HepG2 (cell line): Measurements from ENCODE around the gene NKPD1. TPM values are rescaled to one million over a fixed set of nuclear protein-coding genes. Genes with fewer than 3 reads are reported as not detected.

Source experiments
- ARID2 ChIP-seq: sonication (generic); formaldehyde crosslinking; IDR thresholded peaks from 2 replicates; pipeline ENCODE4 v1.8.1; 2022; ENCODE audit warnings: mild to moderate bottlenecking, missing genetic modification reagents, borderline replicate concordance
- BORCS8-MEF2B ChIP-seq: sonication (generic); formaldehyde crosslinking; IDR thresholded peaks from 2 replicates; pipeline ENCODE4 v1.8.0; 2022; ENCODE audit warnings: mild to moderate bottlenecking, missing genetic modification reagents
- ELF3 ChIP-seq: IDR thresholded peaks from 2 replicates; pipeline ENCODE4 v1.6.1; 2016; ENCODE audit warnings: missing genetic modification reagents, missing compliant biosample characterization
- MIXL1 ChIP-seq: IDR thresholded peaks from 2 replicates; pipeline ENCODE4 v1.6.1; 2016
- TEAD2 ChIP-seq: sonication (generic); formaldehyde crosslinking; IDR thresholded peaks from 2 replicates; pipeline ENCODE4 v1.9.0; 2021; ENCODE audit warnings: missing genetic modification reagents
- TGIF2 ChIP-seq: IDR thresholded peaks from 2 replicates; pipeline ENCODE4 v1.6.1; 2016; ENCODE audit warnings: control low read depth, missing compliant biosample characterization
- TOPORS ChIP-seq: sonication (generic); formaldehyde crosslinking; IDR thresholded peaks from 2 replicates; pipeline ENCODE4 v1.8.0; 2023; ENCODE audit warnings: mild to moderate bottlenecking, missing genetic modification reagents
- YY1 ChIP-seq: IDR thresholded peaks from 2 replicates; pipeline ENCODE4 v1.6.1; 2011; ENCODE audit warnings: low read length, low read depth, moderate library complexity, mild to moderate bottlenecking; ENCODE audit not compliant: insufficient read depth, insufficient replicate concordance
- ZNF549 ChIP-seq: sonication (generic); formaldehyde crosslinking; IDR thresholded peaks from 2 replicates; pipeline ENCODE4 v1.5.0; 2020; ENCODE audit warnings: missing genetic modification reagents
- ZNF562 ChIP-seq: sonication (generic); formaldehyde crosslinking; IDR thresholded peaks from 2 replicates; pipeline ENCODE4 v1.8.0; 2022; ENCODE audit warnings: missing genetic modification reagents, borderline replicate concordance
- ZNF607 ChIP-seq: sonication (generic); formaldehyde crosslinking; IDR thresholded peaks from 2 replicates; pipeline ENCODE4 v1.5.1; 2020; ENCODE audit warnings: missing genetic modification reagents, mild to moderate bottlenecking, borderline replicate concordance
- ZNF878 ChIP-seq: sonication (generic); formaldehyde crosslinking; IDR thresholded peaks from 2 replicates; pipeline ENCODE4 v1.8.1; 2023; ENCODE audit warnings: mild to moderate bottlenecking, missing genetic modification reagents, moderate library complexity
- polyA plus RNA-seq, 8 experiments: library from polyadenylated mRNA; depleted of rRNA in 3 of 8; stranded (reverse) in 7 of 8; unstranded in 1 of 8; fragments of >200 nt; fragmentation: Illumina TruSeq in 4 of 8; extraction: Trizol in 4 of 8; gene quantifications; 2 replicates each; pipeline versions ENCODE4 v1.2.1 to v1.2.3, GENCODE V29; 2011 to 2016; ENCODE audit warnings: low read depth in 4 of 8, missing spikeins in 1 of 8, mixed read lengths in 1 of 8; ENCODE audit not compliant: insufficient read depth in 1 of 8
- total RNA-seq, 5 experiments: library from RNA; depleted of rRNA; stranded (reverse); fragments of >200 nt; fragmentation: Illumina TruSeq; extraction: Trizol; gene quantifications; 2 replicates each; pipeline ENCODE4 v1.2.3, GENCODE V29; 2016; ENCODE audit warnings: low read depth in 1 of 5
- TF ChIP-seq, protein P1 (sequence below), 2 experiments: fragments of 450-650 bp in 1 of 2; sonication (generic) in 1 of 2; formaldehyde crosslinking in 1 of 2; IDR thresholded peaks; 2 replicates each; pipeline versions ENCODE4 v1.6.1 to v1.8.0; 2016 to 2022; ENCODE audit warnings: antibody characterized with exemption in 1 of 2, mild to moderate bottlenecking in 1 of 2, missing genetic modification reagents in 1 of 2
- TF ChIP-seq, protein P2 (sequence below): sonication (generic); formaldehyde crosslinking; IDR thresholded peaks from 2 replicates; pipeline ENCODE4 v1.5.1; 2020; ENCODE audit warnings: mild to moderate bottlenecking, moderate library complexity, missing genetic modification reagents
- TF ChIP-seq, protein P3 (sequence below): sonication (generic); formaldehyde crosslinking; IDR thresholded peaks from 2 replicates; pipeline ENCODE4 v1.5.0; 2020; ENCODE audit warnings: mild to moderate bottlenecking, missing genetic modification reagents, borderline replicate concordance

The NKPD1 gene
- total and polyA plus RNA-seq, 2 of the 13 experiments (the other 11 are each of a cell fraction or from before 2014, with no cell fraction given): 0.03 TPM; not detected in 1

DNA sequence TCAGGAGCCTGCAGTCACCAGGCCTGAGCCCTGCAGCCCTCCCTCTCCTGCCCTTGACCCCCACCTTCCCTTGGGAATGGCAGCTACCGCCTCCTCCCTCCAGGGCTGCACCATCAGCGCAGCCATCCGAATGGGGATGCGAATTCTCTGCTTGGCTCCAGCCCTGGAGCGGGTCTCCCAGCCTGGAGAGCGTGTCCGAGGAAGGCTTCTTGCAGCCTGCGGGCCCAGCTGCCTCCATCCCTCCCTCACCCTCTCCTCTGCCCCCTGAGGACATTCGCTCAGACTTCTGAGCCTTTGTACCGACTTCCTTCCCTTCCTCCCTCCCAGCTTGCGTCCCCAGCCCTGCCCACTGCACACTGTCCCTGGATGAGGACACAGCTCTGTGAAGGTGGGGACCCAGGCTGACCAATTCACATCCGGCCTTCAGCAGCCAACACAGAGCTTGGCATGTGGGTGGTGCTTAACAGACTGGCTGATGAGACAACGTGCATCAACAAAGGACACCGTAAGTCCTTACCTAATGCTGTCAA, 6.0 kb upstream of the NKPD1 start (continued):
- TF ChIP-seq ZNF549 (no peak), TGIF2 (CRISPR knock-in tag) (0 out of 2 replicates have a peak, but pooled peaks have one; percentile 32), ARID2 (CRISPR knock-in tag) (no peak), ELF3 (CRISPR knock-in tag) (peak; percentile 33; the same call in 1 of the 2 replicates), TEAD2 (CRISPR knock-in tag) (no peak), TOPORS (CRISPR knock-in tag) (no peak), MIXL1 (no peak), ZNF607 (CRISPR knock-in tag) (no peak), ZNF562 (CRISPR knock-in tag) (no peak), BORCS8-MEF2B (no peak), YY1 (no peak), ZNF878 (CRISPR knock-in tag) (no peak)
- TF ChIP-seq, protein P1, sequence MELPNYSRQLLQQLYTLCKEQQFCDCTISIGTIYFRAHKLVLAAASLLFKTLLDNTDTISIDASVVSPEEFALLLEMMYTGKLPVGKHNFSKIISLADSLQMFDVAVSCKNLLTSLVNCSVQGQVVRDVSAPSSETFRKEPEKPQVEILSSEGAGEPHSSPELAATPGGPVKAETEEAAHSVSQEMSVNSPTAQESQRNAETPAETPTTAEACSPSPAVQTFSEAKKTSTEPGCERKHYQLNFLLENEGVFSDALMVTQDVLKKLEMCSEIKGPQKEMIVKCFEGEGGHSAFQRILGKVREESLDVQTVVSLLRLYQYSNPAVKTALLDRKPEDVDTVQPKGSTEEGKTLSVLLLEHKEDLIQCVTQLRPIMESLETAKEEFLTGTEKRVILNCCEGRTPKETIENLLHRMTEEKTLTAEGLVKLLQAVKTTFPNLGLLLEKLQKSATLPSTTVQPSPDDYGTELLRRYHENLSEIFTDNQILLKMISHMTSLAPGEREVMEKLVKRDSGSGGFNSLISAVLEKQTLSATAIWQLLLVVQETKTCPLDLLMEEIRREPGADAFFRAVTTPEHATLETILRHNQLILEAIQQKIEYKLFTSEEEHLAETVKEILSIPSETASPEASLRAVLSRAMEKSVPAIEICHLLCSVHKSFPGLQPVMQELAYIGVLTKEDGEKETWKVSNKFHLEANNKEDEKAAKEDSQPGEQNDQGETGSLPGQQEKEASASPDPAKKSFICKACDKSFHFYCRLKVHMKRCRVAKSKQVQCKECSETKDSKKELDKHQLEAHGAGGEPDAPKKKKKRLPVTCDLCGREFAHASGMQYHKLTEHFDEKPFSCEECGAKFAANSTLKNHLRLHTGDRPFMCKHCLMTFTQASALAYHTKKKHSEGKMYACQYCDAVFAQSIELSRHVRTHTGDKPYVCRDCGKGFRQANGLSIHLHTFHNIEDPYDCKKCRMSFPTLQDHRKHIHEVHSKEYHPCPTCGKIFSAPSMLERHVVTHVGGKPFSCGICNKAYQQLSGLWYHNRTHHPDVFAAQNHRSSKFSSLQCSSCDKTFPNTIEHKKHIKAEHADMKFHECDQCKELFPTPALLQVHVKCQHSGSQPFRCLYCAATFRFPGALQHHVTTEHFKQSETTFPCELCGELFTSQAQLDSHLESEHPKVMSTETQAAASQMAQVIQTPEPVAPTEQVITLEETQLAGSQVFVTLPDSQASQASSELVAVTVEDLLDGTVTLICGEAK (IDR thresholded peaks at IDR 0.05): no peak
- TF ChIP-seq, protein P1 (CRISPR knock-in tag; IDR thresholded peaks at IDR 0.05): no peak
- TF ChIP-seq, protein P2, sequence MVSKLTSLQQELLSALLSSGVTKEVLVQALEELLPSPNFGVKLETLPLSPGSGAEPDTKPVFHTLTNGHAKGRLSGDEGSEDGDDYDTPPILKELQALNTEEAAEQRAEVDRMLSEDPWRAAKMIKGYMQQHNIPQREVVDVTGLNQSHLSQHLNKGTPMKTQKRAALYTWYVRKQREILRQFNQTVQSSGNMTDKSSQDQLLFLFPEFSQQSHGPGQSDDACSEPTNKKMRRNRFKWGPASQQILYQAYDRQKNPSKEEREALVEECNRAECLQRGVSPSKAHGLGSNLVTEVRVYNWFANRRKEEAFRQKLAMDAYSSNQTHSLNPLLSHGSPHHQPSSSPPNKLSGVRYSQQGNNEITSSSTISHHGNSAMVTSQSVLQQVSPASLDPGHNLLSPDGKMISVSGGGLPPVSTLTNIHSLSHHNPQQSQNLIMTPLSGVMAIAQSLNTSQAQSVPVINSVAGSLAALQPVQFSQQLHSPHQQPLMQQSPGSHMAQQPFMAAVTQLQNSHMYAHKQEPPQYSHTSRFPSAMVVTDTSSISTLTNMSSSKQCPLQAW (CRISPR knock-in tag): no peak
- TF ChIP-seq, protein P3, sequence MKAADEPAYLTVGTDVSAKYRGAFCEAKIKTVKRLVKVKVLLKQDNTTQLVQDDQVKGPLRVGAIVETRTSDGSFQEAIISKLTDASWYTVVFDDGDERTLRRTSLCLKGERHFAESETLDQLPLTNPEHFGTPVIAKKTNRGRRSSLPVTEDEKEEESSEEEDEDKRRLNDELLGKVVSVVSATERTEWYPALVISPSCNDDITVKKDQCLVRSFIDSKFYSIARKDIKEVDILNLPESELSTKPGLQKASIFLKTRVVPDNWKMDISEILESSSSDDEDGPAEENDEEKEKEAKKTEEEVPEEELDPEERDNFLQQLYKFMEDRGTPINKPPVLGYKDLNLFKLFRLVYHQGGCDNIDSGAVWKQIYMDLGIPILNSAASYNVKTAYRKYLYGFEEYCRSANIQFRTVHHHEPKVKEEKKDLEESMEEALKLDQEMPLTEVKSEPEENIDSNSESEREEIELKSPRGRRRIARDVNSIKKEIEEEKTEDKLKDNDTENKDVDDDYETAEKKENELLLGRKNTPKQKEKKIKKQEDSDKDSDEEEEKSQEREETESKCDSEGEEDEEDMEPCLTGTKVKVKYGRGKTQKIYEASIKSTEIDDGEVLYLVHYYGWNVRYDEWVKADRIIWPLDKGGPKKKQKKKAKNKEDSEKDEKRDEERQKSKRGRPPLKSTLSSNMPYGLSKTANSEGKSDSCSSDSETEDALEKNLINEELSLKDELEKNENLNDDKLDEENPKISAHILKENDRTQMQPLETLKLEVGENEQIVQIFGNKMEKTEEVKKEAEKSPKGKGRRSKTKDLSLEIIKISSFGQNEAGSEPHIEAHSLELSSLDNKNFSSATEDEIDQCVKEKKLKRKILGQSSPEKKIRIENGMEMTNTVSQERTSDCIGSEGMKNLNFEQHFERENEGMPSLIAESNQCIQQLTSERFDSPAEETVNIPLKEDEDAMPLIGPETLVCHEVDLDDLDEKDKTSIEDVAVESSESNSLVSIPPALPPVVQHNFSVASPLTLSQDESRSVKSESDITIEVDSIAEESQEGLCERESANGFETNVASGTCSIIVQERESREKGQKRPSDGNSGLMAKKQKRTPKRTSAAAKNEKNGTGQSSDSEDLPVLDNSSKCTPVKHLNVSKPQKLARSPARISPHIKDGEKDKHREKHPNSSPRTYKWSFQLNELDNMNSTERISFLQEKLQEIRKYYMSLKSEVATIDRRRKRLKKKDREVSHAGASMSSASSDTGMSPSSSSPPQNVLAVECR: no peak; the same call in 1 of the 2 replicates
